T-helper 1 cell (primary cell): Measurements from ENCODE around the gene RAD54L.
A peak's percentile ranks its signal among the peaks of the same experiment; 100 is the strongest.
"Not testable (repeated sequence)": the region's sequence is repeated elsewhere in the genome, so short reads cannot be mapped to it uniquely, and the experiment has no call there.

Experiments used
- DNase-seq, 5 donors: peaks; one replicate each; pipeline ENCODE4 v3.0.0-alpha.2; 2012 to 2020
- total RNA-seq, 4 donors: gene quantifications; one replicate each; lab custom pipeline; 2026; lab: John Stamatoyannopoulos, UW

The RAD54L gene
- total RNA-seq, result 0.46 to 1.3 (median 0.50) reads per million in 4 donors

DNA sequence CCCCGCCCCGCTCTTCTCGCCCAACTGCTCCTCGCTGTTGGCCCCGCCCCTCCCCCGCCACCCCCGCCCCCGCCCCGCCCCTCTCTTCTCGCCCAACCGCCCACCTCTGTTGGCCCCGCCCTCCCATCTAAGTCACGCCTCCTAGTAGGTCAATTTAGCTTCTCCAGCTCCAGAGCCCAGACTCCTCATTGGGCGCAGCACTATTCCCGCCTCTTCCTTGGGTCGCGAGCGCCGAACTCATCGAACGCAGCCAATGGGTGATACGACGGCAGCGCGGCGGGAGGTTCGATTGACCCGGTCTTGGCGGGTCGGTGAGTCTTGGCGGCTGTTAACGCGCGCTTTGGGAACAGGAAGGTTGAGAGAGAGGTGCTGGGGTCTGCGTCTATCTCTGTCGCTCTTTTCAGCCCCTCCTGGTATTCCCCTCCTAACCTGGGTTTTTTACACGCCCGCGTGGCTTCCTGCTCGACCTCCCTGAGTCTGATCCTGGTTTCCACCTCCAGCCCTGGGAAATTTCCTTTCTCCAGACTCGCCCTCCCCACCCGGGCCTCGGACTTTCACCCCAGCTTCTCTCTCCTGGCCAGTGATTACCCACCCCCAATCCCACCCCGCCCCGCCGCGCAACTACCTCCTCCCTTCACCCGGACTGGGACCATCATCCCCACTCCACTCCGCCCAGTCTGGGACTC is at the start of gene RAD54L:
TSS of gene RAD54L (plus strand) at position 328 of the 686 bp plus-strand sequence. CDS start 643 bp downstream, outside the sequence.
- peak; percentile 92 to 98 (median 95) for DNase-seq

- DNase-seq, result peak; percentile 50 to 77 (median 63)
Observed at GRCh38 chr1:46197964-46198811, 49.4 kb upstream of the RAD54L start, which contains the start of gene POMGNT1. TSS of gene POMGNT1 (minus strand) at chr1:46198434. CDS start at chr1:46197821, 613 bp downstream.

DNA sequence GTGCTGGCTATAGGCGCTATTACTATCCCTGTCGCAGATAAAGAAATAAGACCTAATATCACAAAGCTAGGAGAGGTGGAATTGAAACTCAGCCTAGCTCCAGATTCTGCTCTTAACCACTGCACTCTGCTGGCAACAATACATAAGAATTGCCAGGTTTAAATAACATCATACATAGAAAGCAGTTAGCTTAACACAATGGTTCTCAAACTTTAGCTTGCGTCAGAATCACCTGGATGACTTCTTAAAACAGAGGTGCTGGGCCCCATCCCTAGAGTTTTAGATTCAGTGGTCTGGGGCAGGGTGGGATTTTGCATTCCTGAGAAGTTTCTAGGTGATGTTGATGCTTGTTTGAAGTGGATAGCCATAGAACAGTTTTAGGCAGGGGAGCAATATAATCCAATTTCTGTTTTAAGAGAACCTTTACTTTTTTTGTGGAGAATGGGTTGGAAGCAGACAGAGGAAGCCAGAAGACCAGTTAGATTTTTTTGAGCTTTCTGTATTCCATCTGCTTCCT is 48.3 kb upstream of the RAD54L start:
- no peak for DNase-seq

DNA sequence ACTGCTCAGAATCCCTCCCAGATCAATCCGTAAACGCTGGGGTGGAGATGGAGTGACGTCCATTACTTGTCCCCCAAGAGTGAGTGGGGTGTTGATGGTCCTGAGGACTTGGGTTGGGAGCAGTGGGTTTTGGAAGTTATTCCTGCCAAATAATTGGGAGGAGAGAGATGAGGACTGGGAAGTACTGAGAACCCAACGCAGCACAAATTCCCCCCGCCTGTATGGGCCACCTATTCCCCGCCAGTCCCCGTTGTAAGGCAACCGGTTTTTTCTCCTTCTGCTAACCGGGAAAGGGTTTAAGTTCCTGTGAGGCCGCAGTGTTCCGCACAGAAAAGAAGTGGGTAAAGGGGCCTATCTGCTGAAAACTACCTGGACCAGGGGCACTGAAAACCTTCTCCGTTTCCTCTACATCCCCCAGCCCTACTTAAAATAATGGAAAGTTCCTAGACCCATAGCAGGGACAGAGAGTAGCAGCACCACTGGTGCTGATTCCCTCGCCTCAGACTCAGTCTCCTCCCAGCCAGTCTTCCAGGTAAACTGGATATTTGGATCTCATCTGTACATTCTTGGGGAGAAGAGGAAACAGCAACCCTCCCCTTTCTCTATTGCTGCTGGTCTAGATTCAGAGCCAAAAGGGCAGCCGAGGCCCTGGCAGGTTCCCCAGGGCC is 43.7 kb upstream of the RAD54L start:
- DNase-seq, result no peak

DNA sequence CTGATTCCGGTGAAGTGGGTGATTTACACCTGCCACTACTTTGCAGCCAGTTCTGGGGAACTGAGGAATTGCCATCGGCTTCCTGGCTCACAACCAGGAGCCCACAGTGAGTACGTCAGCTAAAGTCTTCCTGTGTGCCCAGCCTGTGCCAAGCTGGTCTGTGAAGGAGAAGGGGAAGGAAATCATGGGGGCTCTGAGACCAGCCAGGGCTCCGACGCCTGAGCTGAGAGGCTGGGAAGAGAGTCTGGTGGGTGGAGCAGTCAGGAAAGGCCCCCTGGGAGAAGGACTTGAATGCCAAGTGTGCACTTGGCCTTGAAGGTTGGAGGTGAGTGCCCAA is 43.2 kb upstream of the RAD54L start:
- DNase-seq, result no peak

DNA sequence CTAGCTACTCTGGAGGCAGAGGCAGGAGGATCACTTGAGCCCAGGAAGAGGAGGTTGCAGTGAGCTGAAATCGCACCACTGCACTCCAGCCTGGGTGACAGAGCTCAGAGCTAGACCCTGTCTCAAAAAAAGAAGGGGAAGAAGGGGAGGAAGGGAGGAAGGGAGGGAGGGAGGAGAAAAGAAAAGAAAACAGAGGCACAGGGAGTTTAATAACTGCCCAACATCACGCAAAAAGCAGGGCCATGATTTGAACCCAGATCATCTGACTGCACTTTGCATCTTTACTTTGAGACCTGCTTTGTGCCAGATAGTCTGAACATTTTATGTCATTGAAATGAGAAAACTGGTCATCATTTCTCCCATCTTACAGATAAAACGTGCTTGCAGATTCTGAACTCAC is 42.4 kb upstream of the RAD54L start:
- DNase-seq, result no peak

- DNase-seq, result no peak
Observed at GRCh38 chr1:46205791-46206190, 41.8 kb upstream of the RAD54L start.

- no peak for DNase-seq
Observed at GRCh38 chr1:46206399-46206798, 41.2 kb upstream of the RAD54L start.

GRCh38 chr1:46210561-46210960 is 37.0 kb upstream of the RAD54L start:
- DNase-seq, result no peak

DNA sequence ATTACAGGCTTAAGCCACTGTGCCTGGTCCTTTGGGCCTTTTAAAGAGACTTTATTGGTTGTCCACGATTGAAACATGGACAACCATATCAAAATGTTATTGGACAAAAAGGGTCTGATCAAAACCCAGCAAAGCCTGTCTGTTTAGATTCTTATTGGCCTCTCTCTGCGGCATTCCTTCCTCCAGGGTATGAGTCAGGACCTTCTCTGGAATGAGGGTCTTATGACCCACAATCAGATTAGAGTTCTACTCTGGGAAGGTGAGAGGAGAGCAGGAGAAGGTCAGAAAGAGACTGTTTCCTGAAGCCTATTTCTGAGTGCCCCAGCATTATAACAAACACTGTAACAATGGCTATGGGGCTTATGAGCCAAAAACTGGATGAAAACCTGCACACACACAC is 36.5 kb upstream of the RAD54L start:
- DNase-seq, result no peak

- no peak for DNase-seq
Observed at GRCh38 chr1:46215504-46215903, 32.1 kb upstream of the RAD54L start.

GRCh38 chr1:46218443-46218842 is 29.1 kb upstream of the RAD54L start:
- DNase-seq, result no peak

DNA sequence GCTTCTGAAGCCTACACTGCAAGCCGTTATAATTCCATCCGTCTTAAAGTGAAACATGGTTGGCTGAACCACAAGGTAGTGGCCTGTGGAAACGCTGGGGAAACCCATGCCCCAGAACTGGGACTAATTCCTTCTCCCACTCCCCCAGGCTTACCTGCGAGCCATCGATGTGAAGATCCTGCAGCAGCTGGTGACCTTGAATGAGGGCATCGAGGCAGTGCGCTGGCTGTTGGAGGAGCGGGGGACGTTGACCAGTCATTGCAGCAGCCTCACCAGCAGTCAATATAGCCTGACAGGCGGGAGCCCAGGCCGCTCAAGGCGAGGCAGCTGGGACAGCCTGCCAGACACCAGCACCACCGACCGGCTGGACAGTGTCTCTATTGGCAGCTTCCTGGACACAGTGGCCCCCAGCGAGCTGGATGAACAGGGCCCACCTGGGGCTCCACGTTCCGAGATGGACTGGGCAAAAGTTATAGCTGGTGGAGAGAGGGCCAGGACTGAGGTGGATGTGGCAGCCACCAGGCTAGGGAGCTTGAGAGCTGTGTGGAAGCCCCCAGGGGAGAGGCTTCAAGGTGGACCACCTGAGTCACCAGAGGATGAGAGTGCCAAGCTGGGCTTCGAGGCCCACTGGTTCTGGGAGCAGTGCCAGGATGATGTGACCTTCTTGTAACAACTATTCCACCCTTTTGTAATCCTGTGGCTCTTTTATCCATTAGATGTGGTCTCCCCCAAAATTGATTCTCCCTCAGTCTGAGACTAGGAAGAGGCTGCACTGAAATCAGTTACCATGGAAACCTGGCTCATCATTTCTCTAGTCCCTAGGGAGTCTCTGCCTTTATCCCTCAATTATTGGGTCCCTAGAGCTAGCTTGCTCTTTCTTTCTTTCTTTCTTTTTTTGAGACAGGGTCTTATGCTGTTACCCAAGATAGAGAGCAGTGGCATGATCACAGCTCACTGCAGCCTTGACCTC is 27.7 kb upstream of the RAD54L start:
- DNase-seq, result no peak

DNA sequence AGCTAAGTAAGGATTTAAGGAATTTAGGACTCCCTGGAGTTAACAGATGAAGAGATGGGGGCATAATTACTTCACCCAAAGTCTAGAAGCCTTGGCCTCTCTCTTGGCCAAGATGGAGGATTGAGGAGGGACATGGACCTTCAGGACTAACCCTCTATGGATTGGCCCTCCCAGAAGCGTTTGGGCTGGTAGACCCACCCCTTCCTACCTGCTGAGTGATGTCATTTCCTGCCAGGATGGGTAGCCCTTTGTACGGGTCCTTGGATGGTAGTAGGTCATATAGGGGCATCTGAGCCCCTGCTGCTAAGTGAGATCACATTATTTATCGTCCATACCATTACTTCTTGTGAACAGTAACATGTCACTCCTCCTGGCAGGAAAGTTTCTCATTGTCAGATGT is 26.8 kb upstream of the RAD54L start:
- no peak for DNase-seq

- no peak for DNase-seq
Observed at GRCh38 chr1:46221749-46222148, 25.8 kb upstream of the RAD54L start.

- not testable (repeated sequence) for DNase-seq
Observed at GRCh38 chr1:46223055-46223454, 24.5 kb upstream of the RAD54L start.

- peak in 4 of 5 donors; percentile 23 to 70 (median 39) for DNase-seq
Observed at GRCh38 chr1:46223472-46223943, 24.1 kb upstream of the RAD54L start.

DNA sequence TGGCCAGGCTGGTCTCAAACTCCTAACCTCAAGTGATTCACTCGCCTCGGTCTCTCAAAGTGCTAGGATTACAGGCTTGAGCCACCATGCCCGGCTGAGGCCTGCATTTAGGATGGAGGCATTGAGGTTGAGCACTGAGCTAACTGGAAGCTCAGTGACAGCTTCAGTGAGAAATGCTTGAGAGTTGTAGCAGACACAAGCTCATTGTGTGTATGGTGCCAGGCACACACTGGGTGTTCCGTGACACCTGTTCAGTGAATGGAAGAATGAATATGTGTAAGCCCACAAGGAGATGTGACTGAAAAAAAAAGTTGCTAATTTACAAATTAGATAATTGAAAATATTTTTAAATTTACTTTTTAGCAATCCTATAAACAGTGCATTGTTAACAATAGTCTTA is 22.6 kb upstream of the RAD54L start:
- no peak for DNase-seq

- not testable (repeated sequence) for DNase-seq
Observed at GRCh38 chr1:46231231-46231630, 16.3 kb upstream of the RAD54L start.

DNA sequence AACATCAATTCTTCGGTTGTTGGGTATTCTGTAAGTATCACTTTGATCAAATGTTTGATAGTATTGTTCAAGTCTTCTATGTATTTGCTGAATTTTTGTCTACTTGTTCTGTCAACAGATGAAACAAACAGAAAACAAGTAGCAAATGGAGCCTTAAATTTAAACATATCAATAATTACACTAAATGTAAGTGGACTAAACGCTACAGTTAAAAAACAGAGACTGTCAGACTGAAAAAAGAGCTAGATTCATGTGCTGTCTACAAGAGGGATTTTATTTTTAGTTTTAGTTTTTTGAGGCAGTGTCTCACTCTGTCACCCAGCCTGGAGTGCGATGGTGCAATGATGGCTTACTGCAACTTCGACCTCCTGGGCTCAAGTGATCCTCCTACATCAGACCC is 10.7 kb upstream of the RAD54L start:
- no peak for DNase-seq

GRCh38 chr1:46238865-46239264 is 8.7 kb upstream of the RAD54L start:
- DNase-seq, result not testable (repeated sequence)

- not testable (repeated sequence) for DNase-seq
Observed at GRCh38 chr1:46241733-46242132, 5.8 kb upstream of the RAD54L start.
